Osteoblast (primary cell): Measurements from ENCODE around the gene SLC22A15. TPM values are rescaled to one million over a fixed set of nuclear protein-coding genes. Genes with fewer than 3 reads are reported as not detected.
"Not testable (repeated sequence)": the region's sequence is repeated elsewhere in the genome, so short reads cannot be mapped to it uniquely, and the experiment has no call there.

ENCODE experiments used
- DNase-seq: peaks from one replicate; pipeline ENCODE4 v3.0.0; 2011; ENCODE audit warnings: low spot score, mixed read lengths; ENCODE audit not compliant: insufficient read length; ENCODE audit errors: missing footprints
- H2AFZ ChIP-seq: 2 replicates; pipeline ENCODE4 v1.6.0; 2011; ENCODE audit warnings: mild to moderate bottlenecking, low read length
- H3K27ac ChIP-seq: 2 replicates; pipeline ENCODE4 v1.5.1; 2011; ENCODE audit warnings: mild to moderate bottlenecking, low read depth, low read length, moderate library complexity
- H3K27me3 ChIP-seq: 2 replicates; pipeline ENCODE4 v1.6.0; 2012; ENCODE audit warnings: mild to moderate bottlenecking, control low read depth, inconsistent platforms, low read length, moderate library complexity; ENCODE audit not compliant: insufficient read depth
- H3K36me3 ChIP-seq: 2 replicates; pipeline ENCODE4 v1.5.1; 2011; ENCODE audit warnings: mild to moderate bottlenecking, low read length, control low read depth, moderate library complexity; ENCODE audit not compliant: insufficient read depth
- H3K4me1 ChIP-seq: 2 replicates; pipeline ENCODE4 v1.5.1; 2011; ENCODE audit warnings: mild to moderate bottlenecking, low read length, control low read depth, moderate library complexity; ENCODE audit not compliant: insufficient read depth
- H3K4me2 ChIP-seq: 2 replicates; pipeline ENCODE4 v1.6.0; 2011; ENCODE audit warnings: mild to moderate bottlenecking, low read length; ENCODE audit not compliant: insufficient read depth
- H3K4me3 ChIP-seq: fragments of 200-600 bp; sonication (generic); 3 replicates; pipeline ENCODE4 v1.5.1; 2012; ENCODE audit warnings: mild to moderate bottlenecking, low read length, inconsistent platforms; ENCODE audit not compliant: insufficient read depth
- H3K79me2 ChIP-seq: 2 replicates; pipeline ENCODE4 v1.6.0; 2012; ENCODE audit warnings: mild to moderate bottlenecking, low read length, control low read depth, inconsistent platforms; ENCODE audit not compliant: insufficient read depth
- H3K9me3 ChIP-seq: 2 replicates; pipeline ENCODE4 v1.5.1; 2011; ENCODE audit warnings: low read depth, low read length, control low read depth
- H4K20me1 ChIP-seq: 2 replicates; pipeline ENCODE4 v1.6.0; 2012; ENCODE audit warnings: mild to moderate bottlenecking, low read length, control low read depth; ENCODE audit not compliant: insufficient read depth
- CTCF ChIP-seq: IDR thresholded peaks from 2 replicates; pipeline ENCODE4 v1.5.1; 2011; ENCODE audit warnings: mild to moderate bottlenecking, low read depth, low read length, moderate library complexity; ENCODE audit errors: extremely low read depth
- total RNA-seq: library from RNA; depleted of rRNA; stranded (reverse); fragments of >200 nt; gene quantifications from 2 replicates; pipeline ENCODE4 v1.2.3, GENCODE V29; 2012

Gene SLC22A15
- total RNA-seq, 1 donor = 14.5 TPM

- Histone ChIP-seq H4K20me1 (no peaks in the 10 kb centered on the region), H3K36me3 (no peaks in the 10 kb centered on the region), H3K27me3 (no peaks in the 10 kb centered on the region), H3K79me2 (no peaks in the 10 kb centered on the region), H3K4me3 (no peak overlapping the region), H3K9me3 (no peaks in the 10 kb centered on the region), H3K27ac (no peak overlapping the region), H2AFZ (no peak overlapping the region), H3K4me1 (no peaks in the 10 kb centered on the region), H3K4me2 (no peak overlapping the region)
- no peak for DNase-seq
- no peak for TF ChIP-seq CTCF
These were observed 67.8 kb downstream of the SLC22A15 start for GRCh38 chr1:116044071-116044470.

GRCh38 chr1:116046933-116047332 is 70.6 kb downstream of the SLC22A15 start:
- H3K4me3 ChIP-seq, H3K4me2 ChIP-seq, H3K27ac ChIP-seq, H3K79me2 ChIP-seq, H3K27me3 ChIP-seq, H2AFZ ChIP-seq, H4K20me1 ChIP-seq, H3K9me3 ChIP-seq, H3K4me1 ChIP-seq, DNase-seq, H3K36me3 ChIP-seq: not testable (repeated sequence)

GRCh38 chr1:116051896-116052295 is 75.6 kb downstream of the SLC22A15 start:
- not testable (repeated sequence) for H3K4me2 ChIP-seq, H3K9me3 ChIP-seq, H3K4me3 ChIP-seq, H3K27me3 ChIP-seq, H3K4me1 ChIP-seq, H3K27ac ChIP-seq, H3K36me3 ChIP-seq, H3K79me2 ChIP-seq, H4K20me1 ChIP-seq, DNase-seq, H2AFZ ChIP-seq

GRCh38 chr1:116062201-116062600 is 85.9 kb downstream of the SLC22A15 start:
- H3K4me3 ChIP-seq = no peak overlapping the region
- no peak for DNase-seq
- H4K20me1 ChIP-seq = no peaks in the 10 kb centered on the region
- peaks cover 4% of the 10 kb centered on the region for H3K4me1 ChIP-seq
- H3K9me3 ChIP-seq = no peaks in the 10 kb centered on the region
- H3K27ac ChIP-seq = no peak overlapping the region
- H3K27me3 ChIP-seq = no peaks in the 10 kb centered on the region
- no peaks in the 10 kb centered on the region for H3K79me2 ChIP-seq
- TF ChIP-seq CTCF = no peak
- H2AFZ ChIP-seq = no peak overlapping the region
- no peaks in the 10 kb centered on the region for H3K36me3 ChIP-seq
- no peak overlapping the region for H3K4me2 ChIP-seq

GRCh38 chr1:116064616-116065015 is 88.3 kb downstream of the SLC22A15 start:
- H3K79me2 ChIP-seq = no peaks in the 10 kb centered on the region
- H3K4me1 ChIP-seq = peaks cover 14% of the 10 kb centered on the region
- DNase-seq = no peak
- no peak for TF ChIP-seq CTCF
- H3K27me3 ChIP-seq = no peaks in the 10 kb centered on the region
- no peaks in the 10 kb centered on the region for H3K36me3 ChIP-seq
- no peak overlapping the region for H3K4me3 ChIP-seq
- H2AFZ ChIP-seq = no peak overlapping the region
- H4K20me1 ChIP-seq = no peaks in the 10 kb centered on the region
- H3K4me2 ChIP-seq = no peak overlapping the region
- no peak overlapping the region for H3K27ac ChIP-seq
- no peaks in the 10 kb centered on the region for H3K9me3 ChIP-seq
